NCI-H2081 (cell line): Measurements from ENCODE around the gene UBE2S.
"Not testable (repeated sequence)": the region's sequence is repeated elsewhere in the genome, so short reads cannot be mapped to it uniquely, and the experiment has no call there.

Source experiments
- DNase-seq, 2 experiments: peaks; one replicate each; lab custom pipeline; 2025; lab: John Stamatoyannopoulos, UW

UBE2S gene

DNA sequence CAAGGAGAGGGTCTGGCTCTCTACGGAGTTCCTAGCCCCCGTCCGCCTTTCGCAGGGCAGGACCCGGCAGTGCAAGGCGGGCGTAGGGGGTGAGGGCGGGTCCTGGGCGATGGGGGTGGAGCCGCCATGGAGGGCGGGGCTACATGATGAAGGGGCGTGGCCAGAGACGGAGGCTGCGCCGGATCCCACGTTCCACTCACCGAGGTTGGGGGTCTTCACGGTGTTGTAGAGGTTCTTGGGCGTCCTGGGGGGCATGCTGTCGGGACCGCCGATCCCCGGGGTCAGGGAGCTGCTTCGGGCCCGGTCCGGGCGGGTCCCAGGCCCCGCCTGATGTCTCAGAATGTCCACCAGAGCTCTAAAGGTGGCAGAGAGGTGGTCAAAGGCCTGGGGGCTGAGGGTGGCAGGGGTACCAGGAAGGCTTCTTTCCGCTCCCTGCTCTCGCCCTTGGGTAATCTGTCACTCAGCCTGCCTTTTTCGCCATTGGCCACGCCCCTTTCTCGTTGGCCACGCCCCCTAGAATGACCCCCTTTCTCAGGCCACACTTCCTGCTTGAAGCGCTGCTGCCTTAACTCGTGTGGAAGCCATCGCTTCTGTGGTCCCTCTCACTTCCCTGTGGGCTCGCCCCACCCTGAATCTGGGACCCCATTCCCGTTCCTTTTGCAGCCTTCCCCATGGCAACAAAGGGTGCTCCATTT is 33.0 kb upstream of the UBE2S start:
- no peak for DNase-seq

DNA sequence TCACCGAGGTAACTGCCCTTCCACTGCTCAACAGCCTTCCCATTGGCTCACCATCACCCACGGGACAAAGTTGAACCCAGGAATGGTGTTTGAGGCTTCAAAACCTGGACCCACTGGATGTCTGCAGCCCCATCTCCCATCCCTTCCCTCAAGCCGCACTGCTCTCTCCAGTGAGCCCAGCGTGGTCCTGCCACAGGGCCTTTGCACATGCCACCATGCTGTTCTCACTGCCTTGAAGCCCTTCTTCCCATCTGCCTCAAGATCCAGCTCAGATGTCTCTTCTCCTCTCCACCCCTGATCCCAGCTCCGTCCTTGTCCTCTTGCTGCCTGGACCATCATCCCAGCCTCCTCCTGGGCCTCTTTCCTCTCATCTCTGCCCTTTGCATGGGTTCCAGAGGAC is 31.5 kb upstream of the UBE2S start:
- no peak for DNase-seq

DNA sequence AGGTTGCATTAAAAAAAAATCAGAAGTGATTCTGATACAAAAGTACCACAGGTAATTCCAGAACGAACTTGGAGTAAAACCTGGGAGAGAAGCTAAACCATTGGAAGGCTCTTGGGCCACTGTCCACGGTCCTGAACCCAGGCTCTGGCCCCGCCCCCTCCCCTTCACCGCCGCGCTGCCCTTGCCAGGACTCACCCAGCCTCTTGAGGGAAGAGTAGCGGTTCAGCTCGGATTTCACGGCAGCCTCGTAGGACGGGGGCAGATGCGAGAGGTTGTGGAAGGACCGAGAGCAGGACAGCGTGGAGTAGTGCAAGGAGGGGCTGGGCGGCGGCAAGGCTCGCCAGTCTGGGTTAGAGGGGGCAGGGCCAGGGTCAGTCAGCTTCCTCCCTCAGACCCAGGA is 29.8 kb upstream of the UBE2S start:
- no peak for DNase-seq

DNA sequence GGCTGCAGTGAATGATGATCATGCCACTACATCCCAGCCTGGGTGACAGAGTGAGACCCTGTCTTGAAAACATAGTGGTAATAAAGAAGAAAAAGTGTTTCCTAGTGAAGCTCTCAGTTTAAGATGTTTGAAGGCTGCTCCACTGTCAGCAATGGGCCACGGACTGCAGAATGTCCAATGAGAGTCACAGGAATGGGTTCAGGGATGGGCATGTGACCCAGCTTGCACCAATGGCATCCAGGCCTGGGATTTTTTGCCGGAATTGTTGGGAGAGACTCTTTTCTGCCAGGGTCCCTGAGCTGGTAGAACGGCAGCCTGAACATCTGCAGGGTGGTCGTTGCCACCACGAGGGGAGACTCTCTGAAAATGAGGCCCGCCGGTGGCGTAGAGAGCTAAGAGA is 29.3 kb upstream of the UBE2S start:
- DNase-seq, result no peak

DNA sequence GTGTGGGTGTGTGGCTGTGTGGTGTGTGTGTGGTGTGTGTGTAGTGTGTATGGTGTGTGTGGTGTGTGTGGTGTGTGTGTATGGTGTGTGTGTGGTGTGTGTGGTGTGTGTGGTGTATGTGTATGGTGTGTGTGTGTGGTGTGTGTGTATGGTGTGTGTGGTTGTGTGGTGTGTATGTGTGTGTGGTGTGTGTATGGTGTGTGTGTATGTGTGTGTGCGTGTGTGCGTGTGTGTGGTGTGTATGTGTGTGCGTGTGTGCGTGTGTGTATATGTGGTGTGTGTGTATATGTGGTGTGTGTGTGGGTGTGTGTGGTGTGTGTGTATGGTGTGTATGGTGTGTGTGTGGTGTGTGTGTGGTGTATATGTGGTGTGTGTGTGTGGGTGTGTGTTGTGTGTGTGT is 27.4 kb upstream of the UBE2S start:
- DNase-seq, result no peak

DNA sequence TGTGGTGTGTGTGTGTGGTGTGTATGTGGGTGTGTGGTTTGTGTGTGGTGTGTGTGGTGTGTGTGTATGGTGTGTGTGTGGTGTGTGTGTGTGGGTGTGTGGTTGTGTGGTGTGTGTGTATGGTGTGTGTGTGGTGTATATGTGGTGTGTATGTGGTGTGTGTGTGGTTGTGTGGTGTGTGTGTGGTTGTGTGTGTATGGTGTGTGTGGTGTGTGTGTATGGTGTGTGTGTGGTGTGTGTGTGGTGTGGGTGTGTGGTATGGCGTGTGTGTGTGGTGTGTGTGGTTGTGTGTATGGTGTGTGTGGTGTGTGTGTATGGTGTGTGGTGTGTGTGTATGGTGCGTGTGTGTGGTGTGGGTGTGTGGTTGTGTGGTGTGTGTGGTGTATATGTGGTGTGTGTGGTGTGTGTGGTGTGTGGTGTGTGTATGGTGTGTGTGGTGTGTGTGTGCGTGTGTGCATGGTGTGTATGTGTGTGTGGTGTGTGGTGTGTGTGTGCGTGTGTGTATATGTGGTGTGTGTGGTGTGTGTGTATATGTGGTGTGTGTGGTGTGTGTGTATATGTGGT is 26.9 kb upstream of the UBE2S start:
- DNase-seq, result no peak

DNA sequence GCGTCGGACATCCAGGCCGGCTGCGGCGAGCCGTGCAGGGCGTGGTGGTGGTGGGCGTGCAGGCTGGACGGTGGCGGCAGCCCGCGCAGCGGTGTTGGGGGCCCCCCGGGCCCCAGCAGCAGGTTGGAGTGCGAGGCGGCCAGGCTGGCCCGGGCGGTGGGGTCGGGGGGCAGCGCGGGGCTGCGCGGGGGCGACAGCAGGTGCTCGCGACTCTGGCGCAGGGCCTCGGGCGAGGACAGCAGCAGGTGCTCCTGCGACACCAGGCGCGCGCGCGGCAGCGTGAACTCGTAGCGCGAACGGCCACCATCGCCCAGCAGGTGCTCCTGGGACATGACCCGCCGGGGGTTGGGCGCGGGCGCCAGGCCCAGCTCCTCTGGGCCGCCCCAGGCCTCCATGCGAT is 25.7 kb upstream of the UBE2S start:
- DNase-seq, result no peak

DNA sequence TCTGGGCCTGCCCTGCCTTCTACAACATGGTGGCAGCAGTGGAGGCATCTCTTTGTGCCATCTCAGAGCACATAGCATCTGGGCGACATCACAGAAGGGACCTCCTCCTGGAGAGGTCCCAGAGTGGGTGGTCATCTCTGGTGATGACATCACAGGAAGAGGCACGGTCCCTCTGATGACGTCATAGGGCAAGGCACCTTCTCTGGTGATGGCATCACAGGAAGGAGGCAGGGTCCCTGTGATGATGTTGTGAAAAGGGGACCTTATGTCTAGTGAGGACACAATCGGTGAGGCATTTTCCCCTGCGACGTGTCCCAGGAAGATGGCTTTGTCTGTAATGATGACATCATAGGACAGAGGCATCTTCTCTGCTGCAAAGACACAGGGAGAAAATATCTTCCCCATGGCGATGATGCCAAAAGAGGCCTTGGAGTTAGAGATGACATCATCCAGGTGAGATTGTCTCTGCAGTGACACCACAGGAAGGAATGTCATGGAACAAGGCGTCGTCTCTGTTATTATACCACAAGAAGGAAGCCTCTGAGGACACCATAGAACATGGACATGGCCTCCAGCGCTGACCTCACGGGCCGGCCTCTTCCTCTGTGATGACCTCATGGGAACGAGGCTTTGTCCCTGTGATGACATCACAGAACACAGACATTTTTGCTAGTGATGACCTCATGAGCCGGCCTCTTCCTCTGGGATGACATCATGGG is 24.8 kb upstream of the UBE2S start:
- no peak for DNase-seq

DNA sequence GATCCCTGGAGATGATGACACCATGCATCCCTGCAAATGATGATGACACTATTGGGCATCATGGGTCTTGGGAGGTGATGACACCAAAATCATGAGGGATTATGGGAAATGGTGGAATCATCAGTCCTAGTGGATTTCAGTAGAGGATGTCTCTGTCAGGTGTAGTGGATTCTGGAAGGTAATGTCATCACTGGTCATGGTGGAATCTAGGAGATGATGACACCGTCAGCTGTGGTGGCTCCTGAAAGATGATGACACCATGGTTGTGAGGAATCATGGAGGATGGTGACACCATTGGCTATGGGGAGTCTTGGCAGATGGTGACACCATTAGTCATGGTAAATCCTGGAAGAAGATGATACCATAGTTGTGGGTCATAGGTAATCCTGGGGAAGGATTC is 23.6 kb upstream of the UBE2S start:
- DNase-seq, result no peak

DNA sequence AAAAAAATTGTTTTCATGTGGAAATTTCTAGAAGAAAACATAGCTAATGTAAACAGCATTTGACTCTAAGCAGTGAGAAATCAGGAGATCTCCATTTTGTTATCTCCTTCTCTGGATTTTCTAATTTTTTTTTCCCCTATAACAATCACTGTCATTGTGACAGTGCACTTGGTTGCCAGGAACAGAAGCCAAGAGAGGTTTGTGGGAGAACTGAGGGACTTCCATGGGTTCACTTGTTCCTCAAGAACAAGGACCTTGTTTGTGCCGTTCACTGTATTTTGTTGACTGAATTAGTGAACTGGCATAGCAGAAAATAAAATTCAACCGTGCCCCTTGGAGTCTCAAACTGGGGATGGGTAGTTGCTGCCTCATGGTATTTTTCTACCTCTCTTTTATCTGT is 18.5 kb upstream of the UBE2S start:
- DNase-seq, result no peak

DNA sequence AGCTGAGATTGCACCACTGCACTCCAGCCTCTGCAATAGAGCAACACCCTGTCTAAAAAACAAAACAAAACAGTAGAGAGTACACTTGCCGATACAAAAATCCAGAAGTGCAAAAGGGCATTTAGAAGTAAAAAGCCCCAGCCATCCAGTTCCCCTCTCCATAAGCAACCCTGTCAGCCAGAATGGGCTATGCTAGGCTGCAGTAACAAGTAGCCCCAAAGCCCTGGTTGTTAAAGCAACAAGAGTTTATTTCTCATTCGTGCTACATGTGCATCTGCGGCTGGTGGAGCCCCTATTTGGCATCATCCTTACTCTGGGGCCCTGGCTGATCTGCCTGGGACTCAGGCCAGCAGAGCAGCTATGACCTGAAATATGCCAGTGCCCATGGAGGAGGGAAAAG is 16.9 kb upstream of the UBE2S start:
- DNase-seq, result no peak

DNA sequence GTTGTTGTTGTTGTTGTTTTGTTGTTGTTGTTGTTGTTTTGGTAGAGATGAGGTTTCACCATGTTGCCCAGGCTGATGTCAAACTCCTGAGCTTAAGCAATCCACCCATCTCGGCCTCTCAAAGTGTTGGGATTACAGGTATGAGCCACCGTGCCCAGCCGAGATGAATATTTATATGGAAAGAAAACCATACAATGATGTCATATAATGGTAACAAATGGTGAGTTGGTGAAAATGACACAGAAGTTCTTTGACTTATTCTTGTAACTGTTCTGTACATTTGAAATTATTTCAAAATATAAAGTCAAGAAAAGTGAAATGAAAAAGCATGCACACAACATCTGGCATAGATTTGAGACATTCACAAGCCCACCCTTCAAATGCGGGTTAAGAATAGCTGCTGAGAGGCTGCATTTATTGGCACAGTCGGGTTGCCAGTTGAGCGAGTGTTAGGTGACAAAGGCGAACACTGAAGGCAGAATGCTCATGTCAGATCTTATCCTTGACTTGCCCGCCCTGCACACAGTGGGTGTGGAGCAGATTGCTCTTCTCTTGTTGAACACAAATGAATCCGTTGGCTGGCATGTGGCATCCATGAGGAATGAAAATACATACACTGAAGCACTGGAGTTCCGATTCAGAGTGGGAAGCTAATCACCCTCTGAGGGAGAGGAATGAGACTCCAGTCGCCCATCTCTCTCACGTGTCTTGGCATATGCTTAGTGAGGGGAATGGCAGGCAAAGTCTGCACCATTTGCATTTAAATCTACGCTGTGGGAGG is 15.8 kb upstream of the UBE2S start:
- no peak for DNase-seq

DNA sequence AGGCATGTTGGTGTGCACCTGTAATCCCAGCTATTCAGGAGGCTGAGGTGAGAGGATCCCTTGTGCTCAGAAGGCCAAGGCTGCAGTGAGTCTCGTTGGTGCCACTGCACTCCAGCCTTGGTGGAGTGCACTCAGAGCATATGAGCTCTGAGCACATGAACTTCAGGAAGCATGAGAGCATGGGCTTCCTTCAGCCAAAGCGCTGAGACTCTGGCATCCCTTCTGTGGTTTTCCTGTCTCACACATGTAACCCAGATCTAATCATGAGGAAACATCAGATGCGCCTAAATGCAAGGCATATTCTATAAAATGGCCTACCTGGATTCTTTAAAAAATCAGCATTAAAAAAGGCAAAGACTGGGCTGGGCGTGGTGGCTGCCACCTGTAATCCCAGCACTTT is 13.7 kb upstream of the UBE2S start:
- DNase-seq, result not testable (repeated sequence)

DNA sequence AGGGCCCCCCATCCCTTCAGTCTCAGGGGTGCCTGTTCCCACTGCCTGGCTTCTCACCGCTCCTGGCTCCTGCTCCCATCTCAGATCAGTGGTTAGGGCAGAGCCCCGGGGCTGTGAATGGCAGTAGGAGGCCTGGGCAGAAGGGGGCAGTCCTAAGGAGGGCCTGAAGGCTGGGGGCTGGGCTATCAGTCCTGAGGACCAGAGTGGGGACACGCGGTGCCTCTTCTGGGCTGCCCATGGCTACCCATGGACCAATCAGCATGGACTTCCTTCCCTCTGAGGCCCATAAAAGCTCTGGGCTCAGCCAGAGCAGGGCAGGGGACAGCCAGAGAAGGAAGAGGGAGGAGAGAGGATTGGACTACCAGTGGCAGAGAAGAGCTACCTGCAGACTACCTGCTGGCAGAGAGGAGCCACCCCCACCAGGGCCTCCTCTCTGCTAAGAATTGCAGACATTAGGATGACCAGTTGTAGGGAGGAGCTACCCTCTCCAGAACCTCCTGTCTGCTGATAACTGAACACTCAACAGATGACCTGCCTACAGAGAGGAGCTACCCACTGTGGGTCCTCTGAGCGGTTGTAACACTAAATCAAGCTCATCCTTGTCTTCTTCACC is 12.1 kb upstream of the UBE2S start:
- DNase-seq, result no peak

DNA sequence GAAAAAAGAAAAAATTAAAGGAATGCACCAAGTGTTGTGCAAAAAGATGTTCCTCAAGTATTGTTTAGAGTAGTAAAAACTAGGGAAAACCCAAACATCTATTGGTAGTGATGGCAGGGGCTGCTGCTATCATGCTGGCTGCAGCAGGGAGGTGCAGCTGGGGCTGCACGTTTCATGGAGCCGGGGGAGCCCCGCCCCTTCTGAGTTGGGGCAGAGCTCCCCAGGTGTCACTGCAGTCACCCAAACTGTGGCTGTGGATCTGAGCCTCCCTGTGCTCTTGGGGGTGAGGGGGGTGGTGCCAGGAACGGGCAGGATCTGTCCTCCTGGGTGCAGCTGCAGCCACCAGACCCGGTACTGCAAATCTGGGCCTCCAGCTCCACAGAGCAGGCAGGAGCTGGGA is 11.5 kb upstream of the UBE2S start:
- no peak for DNase-seq

DNA sequence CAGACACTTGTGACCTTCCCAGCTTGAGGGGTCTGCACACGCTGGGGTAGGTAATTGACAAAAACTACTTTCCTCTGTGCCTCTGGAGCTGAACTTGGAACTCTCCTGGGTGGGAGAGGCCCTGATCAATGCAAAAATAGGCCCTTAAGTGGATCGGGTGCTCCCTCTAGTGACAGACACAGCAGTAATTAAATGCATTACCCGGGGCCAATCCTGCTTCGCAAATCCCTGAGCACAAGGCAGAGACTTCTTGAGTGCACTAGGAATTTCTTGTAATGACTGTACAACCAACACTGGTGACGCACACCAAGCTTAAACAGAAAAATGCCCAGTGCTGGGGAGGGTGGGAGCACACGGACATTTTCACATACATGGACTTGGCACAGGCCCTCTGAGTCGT is 10.6 kb upstream of the UBE2S start:
- DNase-seq, result peak; percentile 58 to 65

DNA sequence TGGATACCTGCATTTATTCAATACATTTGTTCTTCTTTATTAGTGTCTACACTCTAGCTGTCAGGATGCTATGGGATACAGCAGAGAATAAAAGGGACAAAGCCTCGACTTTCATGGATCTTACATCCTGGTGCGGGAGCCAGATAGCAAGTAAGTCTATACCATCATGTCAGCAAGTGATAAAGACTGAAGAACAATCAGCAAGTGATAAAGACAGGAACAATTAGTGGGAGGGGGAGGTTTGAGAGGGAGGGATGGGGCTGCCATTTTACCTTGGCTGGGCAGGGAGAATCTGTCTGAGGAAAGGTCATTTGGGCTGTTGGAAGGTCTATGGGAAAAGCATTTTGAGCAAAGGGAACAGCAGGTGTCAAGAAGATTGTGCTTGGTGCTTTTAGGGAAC is 2.6 kb upstream of the UBE2S start:
- DNase-seq, result no peak

DNA sequence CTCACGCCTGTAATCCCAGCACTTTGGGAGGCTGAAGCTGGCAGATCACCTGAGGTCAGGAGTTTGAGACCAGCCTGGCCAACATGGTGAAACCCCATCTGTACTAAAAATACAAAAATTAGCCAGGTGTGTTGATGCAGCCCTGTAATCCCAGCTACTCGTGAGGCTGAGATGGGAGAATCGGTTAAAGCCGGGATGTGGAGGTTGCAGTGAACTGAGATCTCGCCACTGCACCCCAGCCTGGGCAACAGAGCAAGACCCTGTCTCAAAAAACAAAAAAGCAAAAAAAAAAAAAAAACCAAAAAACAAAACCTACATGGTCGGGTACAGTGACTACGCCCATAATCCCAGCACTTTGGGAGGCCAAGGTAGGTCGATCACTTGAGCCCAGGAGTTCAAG is 1.6 kb upstream of the UBE2S start:
- DNase-seq, result not testable (repeated sequence)

DNA sequence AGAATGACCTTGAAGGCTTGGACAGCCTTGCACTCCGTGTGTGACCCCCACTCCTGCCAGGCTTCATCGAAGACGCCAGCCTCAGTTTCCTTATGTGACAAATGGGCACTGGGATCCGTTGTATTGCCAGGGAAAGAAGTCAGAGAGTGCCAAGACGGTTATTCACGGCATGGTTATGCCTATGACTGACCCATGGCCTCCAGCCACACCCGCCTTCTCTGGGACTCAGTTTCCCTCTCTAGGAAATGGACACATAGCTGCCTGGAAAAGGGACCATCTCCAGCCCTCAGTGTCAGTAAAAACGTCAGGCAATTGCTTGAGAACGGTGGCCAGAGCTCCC is 915 bp upstream of the UBE2S start:
- no peak for DNase-seq

DNA sequence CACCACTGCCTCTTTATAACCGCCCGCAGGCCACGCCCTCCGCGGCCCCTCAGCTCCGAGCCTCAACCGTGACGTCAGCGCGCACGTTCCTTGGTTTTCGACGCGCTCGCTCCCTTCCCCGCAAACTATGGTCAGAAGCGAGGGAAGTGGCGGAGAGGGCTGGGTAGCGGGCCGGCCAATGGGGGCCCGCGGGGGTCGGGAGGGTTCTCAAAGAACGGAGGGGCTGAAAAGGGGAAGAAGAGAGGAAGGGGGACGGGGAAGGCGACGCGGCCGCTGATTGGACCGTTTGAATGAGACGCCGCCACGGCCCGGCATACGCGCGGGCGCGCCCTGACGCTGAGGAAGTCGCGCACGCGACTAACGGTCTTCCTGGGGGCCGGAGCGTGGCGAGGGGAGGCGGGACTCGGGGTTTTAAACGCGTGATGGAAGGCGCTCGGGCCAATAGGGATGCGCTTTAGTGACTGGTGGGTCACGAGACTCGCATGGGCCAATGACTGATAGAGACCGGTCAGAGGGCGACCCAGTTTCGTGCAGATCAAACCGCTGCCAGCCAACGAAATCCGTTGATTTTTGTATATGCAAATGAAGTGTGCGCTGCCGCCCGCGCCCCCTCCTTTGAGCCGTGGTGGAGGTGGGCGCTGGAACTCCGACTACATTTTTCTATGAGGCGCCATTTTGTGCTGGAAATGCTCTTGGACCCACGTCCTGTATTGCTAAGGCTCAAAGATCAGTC is 378 bp upstream of the UBE2S start:
- peak; percentile 99 for DNase-seq

DNA sequence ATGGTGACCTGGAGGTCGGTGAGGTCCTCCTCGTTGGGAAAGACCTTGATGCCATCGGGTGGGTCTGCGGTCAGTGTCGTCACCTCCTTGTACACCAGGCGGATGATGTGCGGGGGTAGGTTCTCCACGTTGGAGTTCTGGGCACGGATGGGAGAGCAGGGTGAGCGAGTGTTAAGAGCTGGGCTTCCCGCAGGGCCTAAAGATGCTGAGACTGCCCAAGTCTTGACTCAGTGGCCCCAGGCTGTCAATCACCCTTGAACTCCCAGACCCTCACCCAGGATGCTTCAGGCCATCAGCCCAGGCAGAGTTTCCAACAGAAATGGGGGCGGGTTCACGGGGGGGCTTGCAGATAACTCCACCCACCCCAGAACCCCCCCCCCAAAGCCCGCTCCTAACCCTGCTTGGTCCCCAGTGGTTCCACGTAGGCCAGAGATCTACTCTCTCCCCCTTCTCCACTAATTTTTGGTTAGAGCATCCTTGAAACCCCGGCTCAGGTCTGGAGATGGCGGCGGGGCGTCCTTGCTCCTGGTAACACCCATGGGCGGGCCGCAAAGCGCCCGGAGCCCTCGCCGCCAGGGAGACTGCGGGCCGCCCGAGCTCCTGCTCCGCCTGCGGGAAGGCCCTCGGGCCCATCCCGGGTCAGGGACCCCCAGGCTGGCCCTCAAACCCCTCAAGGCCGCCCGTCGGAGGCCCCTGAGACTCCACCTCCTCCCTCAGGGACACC is 600 bp downstream of the UBE2S start:
- DNase-seq, result no peak
